Fibroblast of skin of right biceps (primary cell): ENCODE data around the gene DCUN1D3.

ENCODE experiments used
- DNase-seq: peaks from one replicate; pipeline ENCODE4 v3.0.0-alpha.2; 2013

DCUN1D3 gene

GRCh38 chr16:20918486-20919239 lies 18.5 kb upstream of the DCUN1D3 start:
- peak; percentile 53 for DNase-seq

DNA sequence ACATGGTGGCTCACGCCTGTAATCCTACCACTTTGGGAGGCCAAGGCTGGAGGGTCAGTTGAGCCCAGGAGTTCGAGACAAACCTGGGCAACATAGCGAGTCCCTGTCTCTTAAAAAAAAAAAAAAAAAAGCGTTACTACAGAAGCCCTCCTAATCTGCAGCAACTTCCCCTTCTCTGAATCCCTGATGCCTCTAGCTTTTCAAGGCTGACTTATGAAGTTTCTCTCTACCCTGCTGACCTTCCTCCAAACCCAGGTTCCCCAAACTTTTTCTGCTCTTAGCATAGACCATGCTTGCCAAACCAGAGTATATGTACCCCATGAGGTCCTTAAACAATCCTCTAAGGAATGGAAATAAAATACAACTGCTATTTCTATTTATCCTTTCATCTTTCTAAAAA lies 16.8 kb upstream of the DCUN1D3 start:
- DNase-seq: no peak

- DNase-seq: no peak
Observed at GRCh38 chr16:20916289-20916688, 16.1 kb upstream of the DCUN1D3 start.

GRCh38 chr16:20911361-20911760 lies 11.2 kb upstream of the DCUN1D3 start:
- DNase-seq: peak; percentile 48

GRCh38 chr16:20910781-20911321 lies 10.7 kb upstream of the DCUN1D3 start:
- DNase-seq: peak; percentile 93

DNA sequence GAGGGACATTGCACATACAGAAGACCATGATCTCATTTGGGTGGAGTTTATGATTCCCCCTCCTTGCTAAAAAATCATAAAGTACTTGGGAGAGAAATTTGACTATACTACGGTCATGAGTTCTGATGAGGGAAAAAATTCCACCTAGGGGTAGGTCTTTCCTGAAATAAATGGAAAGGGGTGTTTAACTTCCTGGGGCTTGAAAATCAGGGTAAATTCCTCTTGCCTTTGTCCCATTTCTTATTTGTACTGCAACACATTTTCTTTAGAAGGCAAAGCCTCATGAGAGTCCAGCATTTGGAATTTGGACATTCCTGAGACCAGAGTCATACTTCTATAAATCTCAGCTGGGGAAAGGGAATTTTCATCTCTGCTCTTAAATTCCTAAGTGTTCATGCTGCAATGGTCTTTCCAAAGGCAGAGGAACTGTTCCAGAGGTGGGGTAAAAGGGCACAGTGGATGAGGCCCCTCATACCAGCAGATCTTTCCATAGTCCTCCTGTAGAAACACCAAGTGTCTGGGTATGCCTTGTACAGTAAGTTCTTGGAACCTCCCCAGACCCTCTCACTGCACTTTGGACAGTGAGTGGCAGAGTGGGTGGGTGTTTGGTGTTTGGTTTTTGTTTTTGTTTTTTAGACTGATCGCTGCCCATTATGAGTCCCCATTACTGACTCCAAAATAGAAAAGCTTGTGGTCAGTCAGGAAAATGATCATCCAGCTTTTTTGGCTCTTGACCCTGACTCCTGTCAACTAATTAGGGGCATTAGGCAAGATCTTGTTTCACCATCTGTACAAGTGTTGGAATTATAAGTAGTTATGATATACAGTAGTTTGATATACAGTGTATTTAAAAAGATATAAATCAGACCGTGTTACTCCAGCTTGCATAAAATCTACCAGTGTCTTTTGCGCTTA lies 6.4 kb upstream of the DCUN1D3 start:
- DNase-seq: peak; percentile 93

- no peak for DNase-seq
Observed at GRCh38 chr16:20905576-20905975, 5.4 kb upstream of the DCUN1D3 start.

GRCh38 chr16:20904507-20905081 lies 4.4 kb upstream of the DCUN1D3 start:
- DNase-seq: peak; percentile 85

- no peak for DNase-seq
Observed at GRCh38 chr16:20903899-20904506, 3.8 kb upstream of the DCUN1D3 start.

- DNase-seq: no peak
Observed at GRCh38 chr16:20903116-20903898, 3.1 kb upstream of the DCUN1D3 start.

GRCh38 chr16:20902426-20902825 lies 2.3 kb upstream of the DCUN1D3 start:
- DNase-seq: no peak

- DNase-seq: peak; percentile 49
Observed at GRCh38 chr16:20901436-20902112, 1.4 kb upstream of the DCUN1D3 start.

GRCh38 chr16:20901068-20901435 lies 894 bp upstream of the DCUN1D3 start:
- no peak for DNase-seq

DNA sequence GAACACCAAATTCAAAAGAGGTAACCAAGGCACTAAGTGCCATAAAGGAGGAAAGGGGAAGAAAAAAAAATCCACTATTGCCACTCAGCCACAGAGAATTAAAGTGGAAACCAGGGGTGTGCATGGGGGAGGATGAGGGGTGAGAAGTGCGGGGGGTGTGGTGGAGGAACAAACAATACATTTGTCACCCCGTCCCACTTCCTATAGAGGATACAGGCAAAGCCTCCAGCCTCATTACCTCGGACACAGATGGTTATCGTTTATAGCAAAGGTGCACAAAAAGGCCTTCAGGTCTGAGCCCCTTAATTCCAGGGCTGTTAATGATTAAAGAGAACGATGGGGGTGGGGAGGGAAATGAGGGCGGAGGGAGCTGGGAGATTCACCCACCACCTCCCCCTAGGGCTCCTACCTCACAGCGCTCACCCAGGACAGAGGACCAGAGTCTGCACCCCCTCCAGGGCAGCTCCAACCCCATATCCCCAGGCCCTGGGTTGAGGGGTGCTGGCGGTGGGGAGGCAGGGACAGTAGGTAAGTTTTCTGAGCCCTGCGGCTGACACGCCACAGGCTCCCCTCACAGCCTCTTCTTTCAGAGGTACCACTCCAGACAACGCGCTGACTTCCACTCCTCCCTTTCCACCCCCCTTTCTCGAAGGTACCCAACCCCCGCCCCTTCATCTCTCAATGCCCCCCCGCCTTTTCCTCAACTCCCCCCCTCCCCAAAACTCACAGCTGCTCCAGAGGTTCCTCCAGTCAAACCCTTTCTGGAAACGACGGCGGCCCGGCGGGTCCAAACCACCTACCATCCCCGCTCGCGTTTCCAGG lies 470 bp downstream of the DCUN1D3 start:
- no peak for DNase-seq

DNA sequence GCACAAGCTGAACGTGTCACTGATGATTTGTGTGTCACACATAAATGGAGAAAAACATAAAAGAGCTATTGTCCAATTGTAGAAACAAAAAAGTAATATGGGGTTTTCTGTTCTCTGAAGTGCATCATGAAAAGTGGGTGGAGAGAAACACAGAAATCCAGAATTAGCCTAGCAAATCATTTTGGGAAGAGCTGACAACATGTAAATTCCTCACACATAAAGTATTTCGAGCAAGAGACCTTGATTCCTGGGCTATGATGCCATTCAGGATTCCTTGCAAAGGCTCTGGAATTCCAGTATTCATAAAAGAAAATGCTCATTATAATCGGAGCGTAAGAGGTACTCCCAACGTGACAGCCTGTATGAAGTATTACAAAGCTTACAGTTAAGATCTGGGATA lies 1.1 kb downstream of the DCUN1D3 start:
- peak; percentile 88 for DNase-seq

DNA sequence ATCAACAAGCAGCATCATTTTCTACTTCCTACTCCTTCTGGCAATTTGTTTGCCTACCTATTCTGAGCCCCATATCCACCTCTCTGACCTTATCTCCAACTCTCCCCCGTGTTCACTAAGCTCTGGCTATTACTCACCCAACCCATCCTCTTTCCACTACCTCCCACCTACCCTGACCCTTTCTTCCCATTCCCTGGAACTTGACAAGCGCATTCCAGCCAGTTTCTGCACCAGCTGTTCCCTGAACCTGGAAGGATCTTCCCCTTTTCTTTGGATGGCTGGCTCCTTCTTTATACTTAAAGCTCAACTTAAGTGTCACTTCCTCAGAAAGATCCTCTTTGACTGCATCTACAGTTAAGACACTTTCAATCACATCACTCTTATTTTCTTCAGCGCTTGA lies 2.2 kb downstream of the DCUN1D3 start:
- DNase-seq: no peak

- no peak for DNase-seq
Observed at GRCh38 chr16:20897253-20897897, 2.8 kb downstream of the DCUN1D3 start.

DNA sequence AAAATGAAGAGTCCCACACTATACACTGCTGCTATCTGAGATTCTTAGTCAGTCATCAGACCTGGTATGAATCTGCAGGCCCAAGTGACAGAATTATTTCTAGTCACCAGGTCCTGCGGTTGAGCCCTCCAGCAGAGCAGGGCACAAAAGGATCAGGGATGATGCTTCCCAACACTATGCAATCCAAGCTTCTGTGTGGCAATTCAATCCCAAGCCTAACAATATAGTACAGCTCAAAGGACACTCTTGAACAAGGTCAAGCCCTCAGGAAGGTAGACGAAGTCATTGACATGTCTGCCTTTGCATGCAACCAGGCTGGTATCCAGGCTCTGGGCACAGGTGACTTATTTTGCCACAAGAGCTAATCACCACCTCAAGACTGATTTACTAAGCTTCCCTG lies 5.8 kb downstream of the DCUN1D3 start:
- no peak for DNase-seq

- no peak for DNase-seq
Observed at GRCh38 chr16:20889625-20890275, 10.4 kb downstream of the DCUN1D3 start.

DNA sequence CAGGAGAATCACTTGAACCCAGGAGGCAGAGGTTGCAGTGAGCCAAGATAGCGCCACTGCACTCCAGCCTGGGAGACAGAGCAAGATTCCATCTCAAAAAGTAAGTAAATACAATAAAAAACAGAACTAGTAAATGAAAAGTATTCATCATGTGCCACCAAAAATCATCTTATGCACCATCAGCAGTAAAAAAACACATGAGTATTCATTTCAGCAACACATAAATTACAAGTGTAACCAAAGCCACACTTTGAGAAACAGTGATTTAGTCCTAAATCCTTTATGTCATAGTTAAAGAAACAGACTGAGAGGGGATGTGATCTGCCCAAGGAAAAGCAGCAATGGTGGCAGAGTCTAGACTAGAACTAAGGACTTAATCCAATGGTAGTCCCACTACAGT lies 13.0 kb downstream of the DCUN1D3 start:
- no peak for DNase-seq
